PFSK-1 (cell line): ENCODE measurements around the gene PRKAR1B.

Source experiments
- FOXP2 ChIP-seq: optimal IDR thresholded peaks from 2 replicates; pipeline ENCODE3; 2011; ENCODE audit warnings: borderline replicate concordance, control low read depth, inconsistent platforms; ENCODE audit not compliant: insufficient read depth; ENCODE audit errors: extremely low read length, extremely low read depth
- POLR2AphosphoS5 ChIP-seq: IDR thresholded peaks from 2 replicates; pipeline ENCODE4 v1.6.1; 2012; ENCODE audit warnings: low read depth, mild to moderate bottlenecking, control low read depth, low read length, moderate library complexity
- SIN3A ChIP-seq: IDR thresholded peaks from 2 replicates; pipeline ENCODE4 v1.6.1; 2012; ENCODE audit warnings: mild to moderate bottlenecking, low read length, moderate library complexity, borderline replicate concordance; ENCODE audit not compliant: insufficient read depth
- TAF1 ChIP-seq: IDR thresholded peaks from 2 replicates; pipeline ENCODE4 v1.6.1; 2012; ENCODE audit warnings: low read length, control low read depth, borderline replicate concordance; ENCODE audit not compliant: insufficient read depth
- TF ChIP-seq, protein P1 (sequence below), 2 experiments: IDR thresholded peaks; 2 replicates each; pipeline versions ENCODE4 v1.6.1 to v1.8.0; 2011 to 2012; ENCODE audit warnings: low read depth in 2 of 2, low read length in 2 of 2, control low read depth in 1 of 2, inconsistent platforms in 1 of 2, mild to moderate bottlenecking in 1 of 2, moderate library complexity in 1 of 2; ENCODE audit not compliant: insufficient read depth in 1 of 2

- TF ChIP-seq, protein P1, sequence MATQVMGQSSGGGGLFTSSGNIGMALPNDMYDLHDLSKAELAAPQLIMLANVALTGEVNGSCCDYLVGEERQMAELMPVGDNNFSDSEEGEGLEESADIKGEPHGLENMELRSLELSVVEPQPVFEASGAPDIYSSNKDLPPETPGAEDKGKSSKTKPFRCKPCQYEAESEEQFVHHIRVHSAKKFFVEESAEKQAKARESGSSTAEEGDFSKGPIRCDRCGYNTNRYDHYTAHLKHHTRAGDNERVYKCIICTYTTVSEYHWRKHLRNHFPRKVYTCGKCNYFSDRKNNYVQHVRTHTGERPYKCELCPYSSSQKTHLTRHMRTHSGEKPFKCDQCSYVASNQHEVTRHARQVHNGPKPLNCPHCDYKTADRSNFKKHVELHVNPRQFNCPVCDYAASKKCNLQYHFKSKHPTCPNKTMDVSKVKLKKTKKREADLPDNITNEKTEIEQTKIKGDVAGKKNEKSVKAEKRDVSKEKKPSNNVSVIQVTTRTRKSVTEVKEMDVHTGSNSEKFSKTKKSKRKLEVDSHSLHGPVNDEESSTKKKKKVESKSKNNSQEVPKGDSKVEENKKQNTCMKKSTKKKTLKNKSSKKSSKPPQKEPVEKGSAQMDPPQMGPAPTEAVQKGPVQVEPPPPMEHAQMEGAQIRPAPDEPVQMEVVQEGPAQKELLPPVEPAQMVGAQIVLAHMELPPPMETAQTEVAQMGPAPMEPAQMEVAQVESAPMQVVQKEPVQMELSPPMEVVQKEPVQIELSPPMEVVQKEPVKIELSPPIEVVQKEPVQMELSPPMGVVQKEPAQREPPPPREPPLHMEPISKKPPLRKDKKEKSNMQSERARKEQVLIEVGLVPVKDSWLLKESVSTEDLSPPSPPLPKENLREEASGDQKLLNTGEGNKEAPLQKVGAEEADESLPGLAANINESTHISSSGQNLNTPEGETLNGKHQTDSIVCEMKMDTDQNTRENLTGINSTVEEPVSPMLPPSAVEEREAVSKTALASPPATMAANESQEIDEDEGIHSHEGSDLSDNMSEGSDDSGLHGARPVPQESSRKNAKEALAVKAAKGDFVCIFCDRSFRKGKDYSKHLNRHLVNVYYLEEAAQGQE (IDR thresholded peaks at IDR 0.05; ENCODE audit: insufficient read depth in 1 of 2, low read depth in 2 of 2, low read length in 2 of 2), result no peak
- no peak for TF ChIP-seq POLR2AphosphoS5
- TF ChIP-seq FOXP2, result no peak
- no peak for TF ChIP-seq TAF1
- TF ChIP-seq SIN3A, result no peak
Measured at GRCh38 chr7:773622-773915, 46.5 kb upstream of the PRKAR1B start.
